T-helper 17 cell (primary cell): ENCODE measurements around the gene PLEKHA3. TPM values are rescaled to one million over a fixed set of nuclear protein-coding genes. Genes with fewer than 3 reads are reported as not detected.
"Not testable (repeated sequence)": the region's sequence is repeated elsewhere in the genome, so short reads cannot be mapped to it uniquely, and the experiment has no call there.

Source experiments
- ATAC-seq: fragments of 150-1000 bp; cut with Tn5 transposase; 2 replicates; pipeline ENCODE4 v1.10.0; 2021; ENCODE audit warnings: mild to moderate bottlenecking, moderate library complexity
- DNase-seq, 3 donors: peaks; one replicate each; pipeline versions ENCODE4 v3.0.0 to v3.0.0-alpha.2; 2020 to 2021
- H3K9me3 ChIP-seq: one replicate; pipeline ENCODE4 v1.7.0; 2013; ENCODE audit warnings: low read length, mild to moderate bottlenecking; ENCODE audit not compliant: control insufficient read depth, poor library complexity, severe bottlenecking
- H3K27ac Mint-ChIP-seq: one replicate; pipeline ENCODE4 v1.8.0; 2022; ENCODE audit warnings: mild to moderate bottlenecking, moderate library complexity, mixed read lengths
- H3K27me3 Mint-ChIP-seq: one replicate; pipeline ENCODE4 v1.8.0; 2022; ENCODE audit warnings: mixed read lengths
- H3K36me3 Mint-ChIP-seq: one replicate; pipeline ENCODE4 v1.8.0; 2022; ENCODE audit warnings: low read depth, mixed read lengths
- H3K4me1 Mint-ChIP-seq: one replicate; pipeline ENCODE4 v1.8.0; 2022; ENCODE audit warnings: mild to moderate bottlenecking, mixed read lengths
- H3K4me3 Mint-ChIP-seq: one replicate; pipeline ENCODE4 v1.8.0; 2022; ENCODE audit warnings: mild to moderate bottlenecking, moderate library complexity, mixed read lengths
- total RNA-seq, 4 donors: library from RNA in 2 of 4; stranded (reverse) in 2 of 4; gene quantifications; one replicate each; pipeline ENCODE4 v1.2.3 and lab custom pipeline; 2022 to 2026

Gene PLEKHA3
- total RNA-seq, 2 donors from 2014 or later: 24.9 to 26.5 TPM

DNA sequence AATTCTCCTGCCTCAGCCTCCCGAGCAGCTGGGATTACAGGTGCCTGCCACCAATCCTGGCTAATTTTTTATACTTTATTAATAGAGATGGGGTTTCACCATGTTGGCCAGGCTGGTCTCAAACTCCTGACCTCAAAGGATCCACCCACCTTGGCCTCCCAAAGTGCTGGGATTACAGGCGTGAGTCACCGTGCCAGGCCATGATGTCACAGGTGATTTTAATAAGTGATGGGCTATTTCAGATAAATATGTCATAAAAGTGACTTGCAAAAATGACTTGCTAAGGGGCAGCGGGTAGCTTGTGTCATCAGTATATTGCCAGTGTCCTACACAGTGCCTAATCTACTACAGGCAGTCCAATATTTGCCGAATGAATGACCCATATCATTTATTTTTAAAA, 8.9 kb upstream of the PLEKHA3 start:
- not testable (repeated sequence) for ATAC-seq, H3K27ac Mint-ChIP-seq, H3K9me3 ChIP-seq, H3K27me3 Mint-ChIP-seq, DNase-seq, H3K4me1 Mint-ChIP-seq, H3K36me3 Mint-ChIP-seq, H3K4me3 Mint-ChIP-seq

DNA sequence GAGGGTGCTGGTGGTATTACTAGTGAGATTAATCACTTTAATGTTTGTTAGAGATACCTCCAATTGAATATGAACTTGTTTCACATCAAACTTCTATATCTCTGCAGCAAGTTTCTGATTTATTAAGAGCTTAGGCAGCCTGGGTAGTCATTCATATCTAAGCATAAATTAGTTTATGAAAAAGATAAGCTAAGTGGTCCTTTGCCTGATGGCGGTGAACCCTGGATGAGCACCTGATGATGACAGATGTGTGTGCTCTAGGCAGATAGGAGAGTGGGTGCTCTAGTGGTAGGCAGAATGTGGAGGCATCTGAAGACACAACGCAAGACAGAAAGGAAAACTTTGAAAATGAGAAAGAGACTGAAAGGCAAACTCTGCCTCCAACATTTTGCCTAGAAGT, 6.9 kb upstream of the PLEKHA3 start:
- no peak for ATAC-seq
- H3K4me1 Mint-ChIP-seq: peaks cover 4% of the 10 kb centered on the region
- no peaks in the 10 kb centered on the region for H3K36me3 Mint-ChIP-seq
- H3K9me3 ChIP-seq: no peaks in the 10 kb centered on the region
- H3K27me3 Mint-ChIP-seq: no peaks in the 10 kb centered on the region
- no peak for DNase-seq
- H3K4me3 Mint-ChIP-seq: no peak overlapping the region
- no peak overlapping the region for H3K27ac Mint-ChIP-seq

DNA sequence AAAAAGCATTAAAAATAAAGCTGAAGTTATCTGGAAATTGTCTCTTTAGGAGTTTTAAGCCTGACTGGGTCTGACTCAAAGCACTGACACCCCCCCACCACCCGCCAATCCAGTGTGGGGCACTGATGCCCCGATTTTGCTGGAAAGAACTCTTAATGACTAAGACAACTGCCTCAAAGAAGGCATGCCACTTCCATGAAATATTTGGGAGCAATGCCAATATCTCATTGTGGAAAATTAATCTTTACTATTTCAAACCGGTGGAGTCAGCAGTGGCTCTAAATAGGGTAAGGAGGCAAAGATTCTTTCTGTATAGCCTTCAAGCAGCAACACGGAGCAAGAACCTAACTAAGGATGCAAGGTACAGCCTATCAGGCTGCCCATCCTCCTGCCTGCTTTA, 6.3 kb upstream of the PLEKHA3 start:
- ATAC-seq (no peak), DNase-seq (no peak)
- H3K4me3 Mint-ChIP-seq: no peak overlapping the region
- H3K27me3 Mint-ChIP-seq: no peaks in the 10 kb centered on the region
- H3K9me3 ChIP-seq: no peaks in the 10 kb centered on the region
- peaks cover 2% of the 10 kb centered on the region for H3K36me3 Mint-ChIP-seq
- peaks cover 8% of the 10 kb centered on the region for H3K4me1 Mint-ChIP-seq
- H3K27ac Mint-ChIP-seq: no peak overlapping the region

DNA sequence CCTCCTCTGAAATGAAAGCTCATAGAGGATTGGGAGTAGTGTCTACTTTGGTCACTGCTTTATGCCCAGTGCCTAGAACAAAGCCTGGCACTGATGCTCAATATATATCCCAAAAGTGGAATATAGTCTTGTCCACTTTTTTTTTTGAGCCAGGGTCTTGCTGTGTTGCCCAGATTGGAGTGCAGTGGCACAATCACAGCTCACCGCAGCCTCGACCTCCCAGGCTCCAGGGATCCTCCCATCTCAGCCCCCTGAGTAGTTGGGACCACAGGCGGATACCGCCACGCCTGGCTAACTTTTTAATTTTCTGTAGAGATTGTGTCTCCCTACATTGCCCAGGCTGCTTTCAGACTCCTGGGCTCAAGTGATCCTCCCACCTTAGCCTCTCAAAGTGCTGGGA, 5.7 kb upstream of the PLEKHA3 start:
- H3K9me3 ChIP-seq: no peaks in the 10 kb centered on the region
- Mint-ChIP-seq H3K27ac (no peak overlapping the region), H3K36me3 (peaks cover 2% of the 10 kb centered on the region), H3K27me3 (no peaks in the 10 kb centered on the region), H3K4me3 (peak overlapping the region; percentile 5), H3K4me1 (peaks cover 14% of the 10 kb centered on the region)
- no peak for ATAC-seq
- DNase-seq: no peak

DNA sequence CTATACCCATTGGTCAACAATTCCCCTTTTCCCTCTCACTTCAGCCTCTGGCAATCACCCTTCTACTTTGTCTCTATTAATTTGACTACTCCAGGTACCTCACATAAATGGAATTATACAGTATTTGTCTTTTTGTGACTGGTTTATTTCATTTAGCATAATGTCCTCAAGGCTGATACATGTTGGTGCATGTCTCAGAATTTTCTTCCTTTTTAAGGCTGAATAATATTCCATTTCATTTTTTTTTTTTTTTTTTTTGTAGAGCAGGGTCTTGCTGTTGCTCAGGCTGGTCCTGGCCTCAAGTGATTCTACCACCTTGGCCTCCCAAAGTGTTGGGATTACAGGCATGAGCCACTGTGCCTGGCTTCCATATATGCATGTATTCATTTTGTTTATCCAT, 3.8 kb upstream of the PLEKHA3 start:
- Mint-ChIP-seq H3K27ac (no peak overlapping the region), H3K4me1 (peaks cover 20% of the 10 kb centered on the region), H3K4me3 (no peak overlapping the region), H3K27me3 (no peaks in the 10 kb centered on the region), H3K36me3 (peaks cover 2% of the 10 kb centered on the region)
- H3K9me3 ChIP-seq: no peaks in the 10 kb centered on the region
- DNase-seq (no peak), ATAC-seq (no peak)

DNA sequence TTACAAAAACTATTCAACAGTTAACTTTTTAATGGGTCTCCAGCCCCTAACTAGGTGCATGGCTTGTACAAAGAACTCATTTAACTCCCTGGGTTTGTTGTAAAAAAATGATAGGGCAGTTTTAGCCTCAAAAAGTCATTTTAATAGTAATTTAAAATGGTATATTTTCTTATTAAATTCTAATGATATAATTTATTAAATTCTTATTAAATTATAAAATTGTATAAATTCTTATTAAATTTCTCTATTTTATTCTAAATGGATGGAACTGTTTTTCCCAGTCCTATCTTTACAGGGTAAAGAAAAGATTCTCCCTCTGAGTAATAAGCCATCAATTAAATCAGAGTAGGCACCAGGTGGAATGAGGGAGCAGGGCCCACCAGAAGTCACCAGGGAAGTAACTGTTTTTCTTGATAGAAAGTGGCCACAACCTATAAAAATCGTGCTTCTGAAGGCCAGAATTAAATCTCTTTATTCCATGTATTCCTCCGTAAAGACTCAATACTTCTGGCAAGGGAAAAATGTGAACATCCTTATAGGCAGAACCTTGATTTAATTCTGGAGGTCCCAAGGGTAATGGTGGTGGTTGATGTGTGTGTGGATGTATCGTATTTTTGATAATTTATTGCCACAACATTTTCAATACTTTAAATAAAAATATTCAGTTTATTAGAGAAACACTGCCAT, 2.7 kb upstream of the PLEKHA3 start:
- H3K9me3 ChIP-seq: no peaks in the 10 kb centered on the region
- Mint-ChIP-seq H3K27ac (peak overlapping the region; percentile 99), H3K4me3 (peak overlapping the region; percentile 99), H3K36me3 (peaks cover 2% of the 10 kb centered on the region), H3K27me3 (no peaks in the 10 kb centered on the region), H3K4me1 (peaks cover 28% of the 10 kb centered on the region)
- ATAC-seq (no peak), DNase-seq (no peak)

DNA sequence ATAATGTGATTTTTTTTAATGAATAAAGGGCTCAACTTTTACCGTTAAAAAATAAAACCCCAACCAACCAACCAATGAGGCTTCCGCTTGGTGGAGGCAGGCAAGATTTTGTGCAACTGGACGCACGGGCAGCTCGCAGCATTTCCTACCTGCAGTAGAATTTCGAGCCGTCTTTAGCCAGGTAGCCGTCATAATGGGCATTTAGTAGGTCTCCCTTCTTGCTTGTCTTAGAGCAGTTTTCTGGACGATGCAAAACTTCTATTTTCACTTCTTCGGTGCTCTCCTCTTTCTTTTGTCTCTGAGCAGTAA, 2.2 kb upstream of the PLEKHA3 start:
- Mint-ChIP-seq H3K27ac (peak overlapping the region; percentile 99), H3K4me1 (peaks cover 32% of the 10 kb centered on the region), H3K36me3 (peaks cover 2% of the 10 kb centered on the region), H3K27me3 (no peaks in the 10 kb centered on the region), H3K4me3 (peak overlapping the region; percentile 99)
- DNase-seq (no peak), ATAC-seq (no peak)
- no peaks in the 10 kb centered on the region for H3K9me3 ChIP-seq

DNA sequence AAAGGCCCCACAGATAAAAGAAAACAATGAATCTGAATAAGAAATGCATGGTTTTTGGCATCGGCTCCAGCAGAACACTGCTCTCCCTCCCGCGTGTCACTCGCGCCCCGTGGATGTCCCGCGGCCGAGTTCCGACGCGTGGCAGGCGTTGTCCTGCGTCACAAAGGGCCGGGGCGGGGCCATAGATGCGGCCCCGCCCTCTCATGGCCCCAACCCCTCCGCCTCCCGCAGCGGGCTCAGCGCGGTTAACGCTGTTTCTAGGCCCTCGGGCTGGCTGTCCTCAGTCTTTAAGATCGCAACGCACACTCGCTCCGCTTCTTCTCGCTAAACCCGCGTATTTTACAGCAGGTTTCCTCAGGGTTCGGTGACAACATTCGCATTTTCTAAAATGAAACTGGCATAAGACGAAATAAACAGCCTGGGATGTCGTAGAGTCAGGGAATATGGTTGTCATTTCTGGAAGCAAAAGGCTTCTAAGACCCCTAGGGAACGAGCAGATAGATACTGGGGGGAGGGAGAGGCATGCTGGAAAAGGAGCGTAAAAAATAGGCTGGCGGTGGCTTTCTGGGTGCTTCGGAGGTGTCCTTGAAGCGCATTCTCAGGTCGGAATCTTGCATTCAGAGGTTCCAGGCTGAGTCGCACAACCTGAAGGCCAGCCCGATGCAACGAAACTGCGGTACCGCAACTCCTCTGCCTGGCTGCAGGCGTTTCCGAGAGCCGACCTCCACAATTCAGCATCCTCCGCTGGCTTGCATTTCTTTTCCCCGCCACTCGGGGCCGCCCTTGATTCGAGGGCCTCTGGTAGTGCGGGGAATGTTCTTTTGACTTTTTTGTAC, 1.6 kb upstream of the PLEKHA3 start, which contains the start of gene FKBP7:
TSS of gene FKBP7 (minus strand) at position 162 of the 836 bp plus-strand sequence. CDS start at position 61, 101 bp downstream.
- DNase-seq (peak; percentile 75 to 87 (median 82)), ATAC-seq (peak; percentile 82)
- H3K9me3 ChIP-seq: no peaks in the 10 kb centered on the region
- Mint-ChIP-seq H3K4me3 (peak within 1 kb of the TSS; percentile 99), H3K27ac (peak within 1 kb of the TSS; percentile 99), H3K36me3 (peaks cover 2% of the 10 kb centered on the region), H3K4me1 (peaks cover 32% of the 10 kb centered on the region), H3K27me3 (no peaks in the 10 kb centered on the region)

DNA sequence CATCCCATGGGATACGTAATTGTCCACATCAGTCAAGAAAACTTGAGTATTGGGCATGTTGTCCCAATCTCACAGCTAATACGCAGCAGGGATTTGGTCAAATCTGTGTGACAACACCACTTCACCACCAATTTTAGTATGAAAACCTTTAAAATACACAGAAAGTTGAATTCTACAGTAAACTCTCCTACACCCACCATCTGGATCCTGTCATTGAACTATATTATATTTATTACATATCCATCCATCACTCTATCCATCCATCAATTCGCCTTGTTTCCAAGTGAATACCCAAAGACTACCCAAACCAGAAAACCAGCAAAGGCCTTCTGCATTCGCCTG, 1.0 kb upstream of the PLEKHA3 start:
- peaks cover 2% of the 10 kb centered on the region for H3K36me3 Mint-ChIP-seq
- H3K4me3 Mint-ChIP-seq: peak overlapping the region; percentile 99
- DNase-seq (no peak), ATAC-seq (no peak)
- H3K9me3 ChIP-seq: no peaks in the 10 kb centered on the region
- peaks cover 33% of the 10 kb centered on the region for H3K4me1 Mint-ChIP-seq
- no peaks in the 10 kb centered on the region for H3K27me3 Mint-ChIP-seq
- H3K27ac Mint-ChIP-seq: peak overlapping the region; percentile 99

DNA sequence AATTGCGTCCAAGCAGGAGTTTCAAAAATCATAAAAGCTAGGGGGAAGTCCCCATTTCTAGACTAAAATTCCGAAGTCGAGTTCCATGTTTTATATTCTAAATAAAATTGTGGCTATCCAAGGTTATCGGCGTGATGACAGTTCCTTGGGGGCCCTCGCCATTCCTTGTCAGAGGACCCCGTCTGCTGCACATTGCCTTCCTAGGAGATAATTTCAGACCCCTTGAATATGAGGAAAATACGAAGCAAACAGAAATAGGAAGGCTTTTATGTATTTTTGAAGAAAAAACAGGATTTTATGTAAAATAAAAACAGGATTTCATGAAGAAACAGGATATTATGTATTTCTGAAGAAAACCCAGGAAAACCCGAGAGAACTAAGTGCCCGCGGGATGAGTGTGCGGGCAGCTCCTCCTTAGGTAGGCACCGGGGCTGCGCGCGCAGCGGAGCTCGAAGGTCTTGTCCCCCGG, 465 bp upstream of the PLEKHA3 start:
- H3K9me3 ChIP-seq: no peaks in the 10 kb centered on the region
- Mint-ChIP-seq H3K27ac (peak overlapping the region; percentile 99), H3K4me1 (peaks cover 38% of the 10 kb centered on the region), H3K27me3 (no peaks in the 10 kb centered on the region), H3K36me3 (peaks cover 2% of the 10 kb centered on the region), H3K4me3 (peak overlapping the region; percentile 99)
- no peak for DNase-seq
- no peak for ATAC-seq

DNA sequence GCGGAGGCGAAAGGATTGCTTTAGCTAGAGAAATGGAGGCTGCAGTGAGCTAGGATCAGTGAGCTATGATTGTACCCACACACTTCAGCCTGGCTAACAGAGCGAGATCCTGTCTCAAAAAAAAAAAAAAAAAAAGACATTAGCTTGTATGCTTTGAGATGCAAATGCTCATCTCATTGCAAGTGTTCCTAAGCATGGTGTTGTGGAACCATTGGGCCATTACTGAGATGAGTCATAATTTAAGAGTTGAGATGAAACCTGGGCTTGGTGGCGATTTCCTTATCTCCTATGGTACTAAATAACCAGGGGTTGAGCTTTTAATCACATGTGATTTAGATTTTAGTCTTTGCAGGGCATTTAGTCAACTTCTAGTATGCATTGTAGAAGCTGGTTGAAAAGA, 2.2 kb downstream of the PLEKHA3 start:
- Mint-ChIP-seq H3K4me1 (peaks cover 51% of the 10 kb centered on the region), H3K27me3 (no peaks in the 10 kb centered on the region), H3K27ac (peak overlapping the region; percentile 80), H3K36me3 (peaks cover 12% of the 10 kb centered on the region), H3K4me3 (peak overlapping the region; percentile 28)
- H3K9me3 ChIP-seq: no peaks in the 10 kb centered on the region
- ATAC-seq (no peak), DNase-seq (no peak)

DNA sequence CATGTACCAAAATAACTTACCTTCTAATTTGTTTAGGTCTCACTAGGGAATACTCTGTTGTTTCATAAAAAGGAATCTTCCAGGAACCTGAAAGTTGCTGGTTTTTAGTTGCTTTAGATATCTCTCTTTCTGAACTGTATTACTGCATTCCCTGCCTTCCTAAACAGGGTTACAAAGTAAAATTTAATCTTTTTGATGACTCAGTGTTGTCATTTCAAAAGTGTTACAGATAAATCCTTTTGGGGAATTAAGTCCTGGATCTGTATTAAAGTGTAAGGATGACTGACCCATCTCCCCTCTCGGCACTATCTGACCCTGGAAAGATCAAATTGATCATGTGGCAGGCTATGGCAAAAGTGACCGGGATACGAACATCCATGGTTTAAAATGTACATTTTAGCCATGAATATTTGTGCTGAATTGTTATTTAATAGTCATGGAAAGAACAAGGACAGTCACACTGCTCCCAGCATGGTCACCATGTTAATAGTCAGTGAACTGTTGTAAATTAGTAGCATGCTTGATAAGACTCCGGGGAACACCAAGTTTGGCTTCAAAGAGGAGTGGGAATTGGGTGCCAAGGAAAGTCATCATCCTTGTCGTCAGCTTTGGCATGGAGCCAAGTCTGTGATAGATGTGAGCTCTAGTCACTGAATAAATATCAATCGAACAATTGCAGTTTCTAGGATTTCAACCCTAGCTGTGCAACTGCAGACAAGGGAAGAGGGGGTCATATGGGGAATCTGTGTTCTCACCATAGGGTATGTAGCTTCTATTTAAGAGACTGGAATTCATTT, 4.2 kb downstream of the PLEKHA3 start:
- no peaks in the 10 kb centered on the region for H3K27me3 Mint-ChIP-seq
- no peak overlapping the region for H3K27ac Mint-ChIP-seq
- ATAC-seq: no peak
- H3K4me1 Mint-ChIP-seq: peaks cover 51% of the 10 kb centered on the region
- no peaks in the 10 kb centered on the region for H3K9me3 ChIP-seq
- no peak overlapping the region for H3K4me3 Mint-ChIP-seq
- no peak for DNase-seq
- peaks cover 15% of the 10 kb centered on the region for H3K36me3 Mint-ChIP-seq

DNA sequence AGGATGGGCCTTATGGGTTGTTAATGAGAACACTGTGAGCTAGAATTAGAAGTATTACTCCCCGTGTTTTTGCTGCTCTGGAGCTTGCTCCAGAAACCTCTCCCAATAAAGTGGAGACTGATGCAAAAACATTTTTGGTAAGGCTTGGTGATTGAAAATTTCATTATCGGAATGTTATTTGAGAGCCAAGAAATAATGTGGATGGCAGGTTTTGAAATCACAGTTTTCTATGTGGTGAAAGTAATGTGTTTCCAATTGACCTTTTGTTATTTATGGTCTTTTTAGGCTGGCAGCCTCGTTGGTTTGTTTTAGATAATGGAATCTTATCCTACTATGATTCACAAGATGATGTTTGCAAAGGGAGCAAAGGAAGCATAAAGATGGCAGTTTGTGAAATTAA, 5.1 kb downstream of the PLEKHA3 start:
- no peaks in the 10 kb centered on the region for H3K27me3 Mint-ChIP-seq
- H3K27ac Mint-ChIP-seq: no peak overlapping the region
- H3K36me3 Mint-ChIP-seq: peaks cover 19% of the 10 kb centered on the region

More for the DNA sequence above, 5.1 kb downstream of the PLEKHA3 start:
- no peak for ATAC-seq
- no peak for DNase-seq
- Mint-ChIP-seq H3K4me3 (no peak overlapping the region), H3K4me1 (peaks cover 54% of the 10 kb centered on the region)
- H3K9me3 ChIP-seq: no peaks in the 10 kb centered on the region
